ENCODE data around the gene SPNS2. TPM values are rescaled to one million over a fixed set of nuclear protein-coding genes. Genes with fewer than 3 reads are reported as not detected.

The SPNS2 gene
- total RNA-seq, 1 donor from 2014 or later = 73.0 TPM

DNA sequence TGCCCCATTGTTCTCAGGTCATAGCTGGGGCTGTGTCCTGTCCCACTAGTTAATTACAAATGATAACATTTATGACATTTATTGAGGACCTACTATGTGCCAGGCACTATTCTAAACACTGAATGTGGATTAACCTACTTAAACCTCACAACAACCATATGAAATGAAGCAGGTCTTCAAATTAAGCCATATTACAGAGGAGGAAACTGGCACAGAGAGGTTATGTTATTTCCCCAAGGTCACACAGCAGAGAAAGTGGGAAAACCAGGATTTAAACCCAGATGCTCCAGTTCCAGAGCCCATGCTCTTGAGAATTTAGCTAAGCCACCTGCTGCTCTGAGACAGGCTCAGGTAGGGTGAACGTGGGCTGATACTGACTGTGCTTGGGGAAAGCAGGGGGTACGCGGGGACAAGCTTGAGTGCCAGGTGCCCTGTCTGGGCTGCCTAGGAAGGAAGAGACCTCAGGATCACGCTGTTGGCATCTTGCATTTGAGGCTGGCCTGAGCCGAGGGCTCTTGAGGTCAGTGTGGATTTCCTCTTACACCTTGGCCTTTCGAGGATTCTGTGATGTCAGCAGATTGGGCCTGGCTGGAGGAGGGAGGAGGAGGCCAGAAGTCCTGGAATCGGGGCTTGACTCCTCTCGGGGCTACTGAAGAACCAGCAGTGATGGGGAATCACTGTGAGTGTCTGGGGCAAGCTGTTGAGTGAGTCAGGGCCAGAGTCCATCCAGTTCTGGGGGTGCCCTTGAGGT lies 8.9 kb downstream of the SPNS2 start:
- H3K4me3 Mint-ChIP-seq (ENCODE audit: unreplicated experiment) = no peak overlapping the region
- H3K9me3 Mint-ChIP-seq (ENCODE audit: unreplicated experiment) = peaks cover 10% of the 10 kb centered on the region
- peaks cover 32% of the 10 kb centered on the region for H3K4me1 Mint-ChIP-seq (ENCODE audit: low read depth, unreplicated experiment)
- no peaks in the 10 kb centered on the region for H3K36me3 Mint-ChIP-seq (ENCODE audit: unreplicated experiment)
- no peak for DNase-seq
- H3K27me3 Mint-ChIP-seq (ENCODE audit: unreplicated experiment) = peaks cover 11% of the 10 kb centered on the region
- no peak overlapping the region for H3K27ac Mint-ChIP-seq (ENCODE audit: unreplicated experiment)
- TF ChIP-seq, protein P1, sequence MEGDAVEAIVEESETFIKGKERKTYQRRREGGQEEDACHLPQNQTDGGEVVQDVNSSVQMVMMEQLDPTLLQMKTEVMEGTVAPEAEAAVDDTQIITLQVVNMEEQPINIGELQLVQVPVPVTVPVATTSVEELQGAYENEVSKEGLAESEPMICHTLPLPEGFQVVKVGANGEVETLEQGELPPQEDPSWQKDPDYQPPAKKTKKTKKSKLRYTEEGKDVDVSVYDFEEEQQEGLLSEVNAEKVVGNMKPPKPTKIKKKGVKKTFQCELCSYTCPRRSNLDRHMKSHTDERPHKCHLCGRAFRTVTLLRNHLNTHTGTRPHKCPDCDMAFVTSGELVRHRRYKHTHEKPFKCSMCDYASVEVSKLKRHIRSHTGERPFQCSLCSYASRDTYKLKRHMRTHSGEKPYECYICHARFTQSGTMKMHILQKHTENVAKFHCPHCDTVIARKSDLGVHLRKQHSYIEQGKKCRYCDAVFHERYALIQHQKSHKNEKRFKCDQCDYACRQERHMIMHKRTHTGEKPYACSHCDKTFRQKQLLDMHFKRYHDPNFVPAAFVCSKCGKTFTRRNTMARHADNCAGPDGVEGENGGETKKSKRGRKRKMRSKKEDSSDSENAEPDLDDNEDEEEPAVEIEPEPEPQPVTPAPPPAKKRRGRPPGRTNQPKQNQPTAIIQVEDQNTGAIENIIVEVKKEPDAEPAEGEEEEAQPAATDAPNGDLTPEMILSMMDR (IDR thresholded peaks at IDR 0.05; ENCODE audit: partially characterized antibody, unreplicated experiment) = no peak

DNA sequence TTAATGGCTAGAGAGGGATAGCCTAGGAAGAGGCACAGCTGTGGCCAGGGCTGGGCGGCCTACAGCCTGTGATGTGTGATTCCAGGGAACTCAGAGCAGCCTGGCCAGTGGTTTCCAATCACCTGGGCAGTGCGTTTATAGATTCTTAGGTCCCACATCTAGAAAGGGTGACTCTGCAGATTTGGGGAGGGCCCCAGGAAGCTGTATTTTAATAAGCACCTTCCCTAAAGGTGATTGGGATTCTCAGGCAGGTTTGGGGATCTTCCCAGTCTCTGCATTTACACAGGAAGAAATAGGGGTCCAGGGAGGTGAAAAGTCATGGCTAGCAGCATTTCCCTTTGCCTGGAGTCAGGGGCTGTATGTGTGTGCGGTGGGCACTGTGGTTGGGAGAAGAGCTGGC lies 9.5 kb downstream of the SPNS2 start:
- peaks cover 30% of the 10 kb centered on the region for H3K4me1 Mint-ChIP-seq (ENCODE audit: low read depth, unreplicated experiment)

DNA sequence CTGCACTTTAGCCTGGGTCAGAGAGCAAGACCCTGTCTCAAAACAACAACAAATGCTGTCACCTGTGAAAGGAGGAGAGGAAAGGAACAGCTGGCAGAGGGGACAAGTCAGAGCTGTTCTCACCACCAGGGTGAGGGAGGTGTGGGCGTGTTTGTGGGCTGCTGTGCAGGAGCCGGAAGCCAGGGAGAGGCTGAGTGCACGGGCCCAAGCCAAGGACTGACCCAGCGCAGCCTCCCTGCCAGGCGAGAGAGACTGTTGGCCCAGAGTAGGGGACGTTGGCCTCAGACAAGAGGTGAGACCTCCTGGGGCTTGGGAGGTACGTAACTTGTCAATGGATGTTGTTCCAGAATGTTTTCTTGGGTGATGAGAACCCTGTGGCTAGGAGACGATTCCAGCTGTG lies 10.7 kb downstream of the SPNS2 start:
- no peak for DNase-seq
- Mint-ChIP-seq H3K27me3 (ENCODE audit: unreplicated experiment) (peaks cover 14% of the 10 kb centered on the region), H3K36me3 (ENCODE audit: unreplicated experiment) (no peaks in the 10 kb centered on the region), H3K27ac (ENCODE audit: unreplicated experiment) (no peak overlapping the region), H3K4me3 (ENCODE audit: unreplicated experiment) (no peak overlapping the region), H3K9me3 (ENCODE audit: unreplicated experiment) (peaks cover 6% of the 10 kb centered on the region), H3K4me1 (ENCODE audit: low read depth, unreplicated experiment) (peaks cover 24% of the 10 kb centered on the region)
- TF ChIP-seq, protein P1 (IDR thresholded peaks at IDR 0.05; ENCODE audit: partially characterized antibody, unreplicated experiment) = no peak

More for the DNA sequence above, 9.5 kb downstream of the SPNS2 start:
- no peak overlapping the region for H3K4me3 Mint-ChIP-seq (ENCODE audit: unreplicated experiment)
- TF ChIP-seq, protein P1 (IDR thresholded peaks at IDR 0.05; ENCODE audit: partially characterized antibody, unreplicated experiment) = no peak
- H3K27ac Mint-ChIP-seq (ENCODE audit: unreplicated experiment) = no peak overlapping the region
- DNase-seq = no peak
- H3K36me3 Mint-ChIP-seq (ENCODE audit: unreplicated experiment) = no peaks in the 10 kb centered on the region
- H3K27me3 Mint-ChIP-seq (ENCODE audit: unreplicated experiment) = peaks cover 13% of the 10 kb centered on the region
- peaks cover 9% of the 10 kb centered on the region for H3K9me3 Mint-ChIP-seq (ENCODE audit: unreplicated experiment)

DNA sequence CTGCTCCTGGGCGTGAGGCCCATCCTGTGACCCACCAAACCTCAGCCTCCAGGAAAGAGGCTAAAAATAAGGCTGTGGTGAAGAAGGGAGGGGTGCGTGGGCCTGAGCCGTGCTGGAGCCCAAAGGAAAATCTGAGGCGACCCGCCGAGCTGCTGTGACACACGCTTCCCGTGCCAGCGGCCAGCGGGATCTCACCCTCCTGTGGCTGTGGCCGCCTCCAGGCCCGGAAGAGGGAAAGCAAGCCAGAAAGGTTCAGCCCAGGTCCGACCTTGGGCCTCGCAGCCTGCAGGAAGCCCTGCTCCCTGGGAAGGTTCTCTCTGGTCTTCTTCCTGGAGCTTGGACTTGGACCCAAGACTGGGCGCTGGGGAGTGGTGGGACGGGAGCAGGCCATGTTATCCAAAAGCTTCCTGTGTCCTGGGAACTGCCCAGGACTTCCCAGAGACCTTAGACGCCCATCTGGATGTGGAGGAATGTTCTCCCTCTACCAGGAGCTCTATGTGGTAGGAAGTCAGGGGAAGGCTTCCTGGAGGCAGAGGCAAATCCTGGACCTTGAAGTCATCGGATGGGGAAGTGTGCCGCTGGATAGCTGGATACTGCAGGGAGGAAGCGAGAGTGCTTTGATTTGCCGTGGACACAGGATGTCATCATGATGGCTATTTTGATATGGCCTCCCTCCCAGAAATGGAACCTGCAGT lies 11.4 kb downstream of the SPNS2 start:
- peak overlapping the region; percentile 55 for H3K4me3 Mint-ChIP-seq (ENCODE audit: unreplicated experiment)
- TF ChIP-seq, protein P1 (IDR thresholded peaks at IDR 0.05; ENCODE audit: partially characterized antibody, unreplicated experiment) = no peak
- no peak for DNase-seq
- no peak overlapping the region for H3K27ac Mint-ChIP-seq (ENCODE audit: unreplicated experiment)
- H3K27me3 Mint-ChIP-seq (ENCODE audit: unreplicated experiment) = peaks cover 14% of the 10 kb centered on the region
- peaks cover 21% of the 10 kb centered on the region for H3K4me1 Mint-ChIP-seq (ENCODE audit: low read depth, unreplicated experiment)
- peaks cover 4% of the 10 kb centered on the region for H3K9me3 Mint-ChIP-seq (ENCODE audit: unreplicated experiment)
- H3K36me3 Mint-ChIP-seq (ENCODE audit: unreplicated experiment) = no peaks in the 10 kb centered on the region

DNA sequence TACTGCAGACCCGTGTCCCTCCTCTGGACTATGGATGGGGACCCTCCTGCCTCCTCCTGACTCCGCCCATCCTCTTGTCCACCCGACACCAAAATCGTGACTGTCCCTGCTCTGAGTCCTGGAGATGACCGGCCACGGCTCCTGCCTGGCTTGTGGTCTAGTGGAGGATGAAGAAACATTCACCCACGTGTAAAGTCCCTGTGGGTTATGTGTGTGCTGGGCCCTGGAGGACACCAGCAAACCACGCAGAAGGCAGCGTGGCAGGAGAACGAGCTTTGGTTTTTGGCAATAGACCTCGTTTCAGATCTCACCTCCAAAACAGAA lies 11.9 kb downstream of the SPNS2 start:
- Mint-ChIP-seq H3K27ac (ENCODE audit: unreplicated experiment) (no peak overlapping the region), H3K27me3 (ENCODE audit: unreplicated experiment) (peaks cover 14% of the 10 kb centered on the region), H3K4me3 (ENCODE audit: unreplicated experiment) (peak overlapping the region; percentile 55), H3K36me3 (ENCODE audit: unreplicated experiment) (no peaks in the 10 kb centered on the region), H3K4me1 (ENCODE audit: low read depth, unreplicated experiment) (peaks cover 19% of the 10 kb centered on the region), H3K9me3 (ENCODE audit: unreplicated experiment) (peaks cover 4% of the 10 kb centered on the region)
- TF ChIP-seq, protein P1 (IDR thresholded peaks at IDR 0.05; ENCODE audit: partially characterized antibody, unreplicated experiment) = no peak
- no peak for DNase-seq

Measured in glutamatergic neuron (in vitro differentiated cells).